HG03095 (cell line): ENCODE data around the gene ZNF3.

Source experiments
- ATAC-seq: cut with Tn5 transposase; IDR thresholded peaks from one replicate; pipeline ENCODE4 v1.9.1; 2021; ENCODE audit warnings: moderate library complexity; ENCODE audit not compliant: unreplicated experiment

ZNF3 gene

GRCh38 chr7:100109521-100110163 lies 28.1 kb upstream of the ZNF3 start:
- ATAC-seq = no peak

GRCh38 chr7:100107890-100108289 lies 26.4 kb upstream of the ZNF3 start:
- no peak for ATAC-seq

GRCh38 chr7:100107125-100107737 lies 25.7 kb upstream of the ZNF3 start:
- no peak for ATAC-seq

GRCh38 chr7:100106633-100107032 lies 25.1 kb upstream of the ZNF3 start:
- ATAC-seq = no peak

- ATAC-seq = no peak
Observed at GRCh38 chr7:100105534-100105933, 24.0 kb upstream of the ZNF3 start.

GRCh38 chr7:100102950-100103840 lies 21.7 kb upstream of the ZNF3 start:
- ATAC-seq = no peak

GRCh38 chr7:100101016-100101862 lies 19.7 kb upstream of the ZNF3 start, which contains the start of the genes AP4M1 and MCM7:
Gene AP4M1 (plus strand): TSS chr7:100101643. CDS start chr7:100101715, 72 bp downstream.
Gene MCM7 (minus strand): TSS chr7:100101397. CDS start chr7:100101294, 103 bp downstream.
- peak; percentile 76 for ATAC-seq

GRCh38 chr7:100100420-100101015 lies 19.0 kb upstream of the ZNF3 start:
- ATAC-seq = peak; percentile 53

GRCh38 chr7:100099452-100099851 lies 17.9 kb upstream of the ZNF3 start:
- ATAC-seq = no peak

- no peak for ATAC-seq
Observed at GRCh38 chr7:100098913-100099312, 17.4 kb upstream of the ZNF3 start.

GRCh38 chr7:100095704-100096103 lies 14.2 kb upstream of the ZNF3 start:
- no peak for ATAC-seq

GRCh38 chr7:100095289-100095688 lies 13.8 kb upstream of the ZNF3 start:
- no peak for ATAC-seq

GRCh38 chr7:100093925-100094486 lies 12.5 kb upstream of the ZNF3 start:
- no peak for ATAC-seq

GRCh38 chr7:100093498-100093897 lies 12.0 kb upstream of the ZNF3 start:
- no peak for ATAC-seq

GRCh38 chr7:100093054-100093453 lies 11.5 kb upstream of the ZNF3 start:
- no peak for ATAC-seq

GRCh38 chr7:100091411-100092181 lies 10.1 kb upstream of the ZNF3 start:
- ATAC-seq = no peak

GRCh38 chr7:100090527-100091410 lies 9.2 kb upstream of the ZNF3 start:
- no peak for ATAC-seq

- ATAC-seq = no peak
Observed at GRCh38 chr7:100089458-100090196, 8.1 kb upstream of the ZNF3 start.
